Measurements from ENCODE around the gene KIF5C. TPM values are rescaled to one million over a fixed set of nuclear protein-coding genes. Genes with fewer than 3 reads are reported as not detected.

Gene KIF5C
- total RNA-seq, 1 experiment from 2014 or later: 0.87 TPM

GRCh38 chr2:148901142-148901541 lies 26.1 kb downstream of the KIF5C start:
- no peak for DNase-seq
- H3K9me3 Mint-ChIP-seq (ENCODE audit: low read depth, unreplicated experiment): no peaks in the 10 kb centered on the region
- H3K27ac Mint-ChIP-seq (ENCODE audit: unreplicated experiment): no peak overlapping the region
- CTCF ChIA-PET: no interaction called here
- H3K4me1 Mint-ChIP-seq (ENCODE audit: low read depth, unreplicated experiment): no peaks in the 10 kb centered on the region
- TF ChIP-seq CTCF (IDR thresholded peaks at IDR 0.05; ENCODE audit: unreplicated experiment): no peak
- H3K4me3 Mint-ChIP-seq (ENCODE audit: low read depth, unreplicated experiment): no peak overlapping the region
- no peaks in the 10 kb centered on the region for H3K36me3 Mint-ChIP-seq (ENCODE audit: insufficient read depth, unreplicated experiment)
- H3K27me3 Mint-ChIP-seq (ENCODE audit: unreplicated experiment): peaks cover 73% of the 10 kb centered on the region
- no TSS peak for BruUV-seq (replicated peaks)
- intact Hi-C loops (cut with micrococcal nuclease; ENCODE audit: unreplicated experiment): no loop called here

GRCh38 chr2:148902798-148903197 lies 27.8 kb downstream of the KIF5C start:
- CTCF ChIA-PET: no interaction called here
- Mint-ChIP-seq H3K27ac (ENCODE audit: unreplicated experiment) (no peak overlapping the region), H3K27me3 (ENCODE audit: unreplicated experiment) (peaks cover 68% of the 10 kb centered on the region), H3K9me3 (ENCODE audit: low read depth, unreplicated experiment) (no peaks in the 10 kb centered on the region), H3K4me1 (ENCODE audit: low read depth, unreplicated experiment) (no peaks in the 10 kb centered on the region), H3K36me3 (ENCODE audit: insufficient read depth, unreplicated experiment) (no peaks in the 10 kb centered on the region), H3K4me3 (ENCODE audit: low read depth, unreplicated experiment) (no peak overlapping the region)
- TF ChIP-seq CTCF (IDR thresholded peaks at IDR 0.05; ENCODE audit: unreplicated experiment): no peak
- intact Hi-C loops (cut with micrococcal nuclease; ENCODE audit: unreplicated experiment): no loop called here
- no peak for DNase-seq
- no TSS peak for BruUV-seq (replicated peaks)

- H3K27me3 Mint-ChIP-seq (ENCODE audit: unreplicated experiment): peaks cover 68% of the 10 kb centered on the region
- CTCF ChIA-PET: no interaction called here
- no peak overlapping the region for H3K4me3 Mint-ChIP-seq (ENCODE audit: low read depth, unreplicated experiment)
- no peaks in the 10 kb centered on the region for H3K36me3 Mint-ChIP-seq (ENCODE audit: insufficient read depth, unreplicated experiment)
- no peaks in the 10 kb centered on the region for H3K9me3 Mint-ChIP-seq (ENCODE audit: low read depth, unreplicated experiment)
- intact Hi-C loops (cut with micrococcal nuclease; ENCODE audit: unreplicated experiment): no loop called here
- no peak for DNase-seq
- no peaks in the 10 kb centered on the region for H3K4me1 Mint-ChIP-seq (ENCODE audit: low read depth, unreplicated experiment)
- no peak overlapping the region for H3K27ac Mint-ChIP-seq (ENCODE audit: unreplicated experiment)
- no peak for TF ChIP-seq CTCF (IDR thresholded peaks at IDR 0.05; ENCODE audit: unreplicated experiment)
- BruUV-seq (replicated peaks): no TSS peak
These were observed 28.3 kb downstream of the KIF5C start for GRCh38 chr2:148903294-148903693.

- no TSS peak for BruUV-seq (replicated peaks)
- Mint-ChIP-seq H3K9me3 (ENCODE audit: low read depth, unreplicated experiment) (no peaks in the 10 kb centered on the region), H3K4me3 (ENCODE audit: low read depth, unreplicated experiment) (no peak overlapping the region), H3K27me3 (ENCODE audit: unreplicated experiment) (peaks cover 75% of the 10 kb centered on the region), H3K4me1 (ENCODE audit: low read depth, unreplicated experiment) (no peaks in the 10 kb centered on the region), H3K36me3 (ENCODE audit: insufficient read depth, unreplicated experiment) (no peaks in the 10 kb centered on the region), H3K27ac (ENCODE audit: unreplicated experiment) (no peak overlapping the region)
- intact Hi-C loops (cut with micrococcal nuclease; ENCODE audit: unreplicated experiment): no loop called here
- CTCF ChIA-PET: no interaction called here
- TF ChIP-seq CTCF (IDR thresholded peaks at IDR 0.05; ENCODE audit: unreplicated experiment): no peak
- no peak for DNase-seq
These were observed 29.0 kb downstream of the KIF5C start for GRCh38 chr2:148903979-148904378.

Measured in Calu3 (cell line).